HCT116 (cell line): ENCODE measurements around the gene WSCD1. TPM values are rescaled to one million over a fixed set of nuclear protein-coding genes. Genes with fewer than 3 reads are reported as not detected.

Source experiments
- ATAC-seq: fragments of 200-7000 bp; cut with Tn5 transposase; 2 replicates; pipeline ENCODE4 v1.9.1; 2020; ENCODE audit warnings: mild to moderate bottlenecking, moderate library complexity
- BruUV-seq: library from RNA; stranded (reverse); fragments of 400-500 nt; replicated peaks from 2 replicates; lab custom pipeline; 2021; lab: Mats Ljungman, UMichigan
- CTCF ChIA-PET: fragments of 300-600 bp; sonication (Branson Sonifier 250); formaldehyde crosslinking; loops from one replicate; lab custom pipeline; 2021; ENCODE audit warnings: antibody characterized with exemption; lab: Charles Lee
- POLR2A ChIA-PET: fragments of 300-600, 350-600 bp; sonication (Branson Sonifier 250); formaldehyde crosslinking; loops from one replicate; lab custom pipeline; 2021; ENCODE audit warnings: antibody characterized with exemption; lab: Charles Lee
- RAD21 ChIA-PET, 2 experiments: fragments of 300-600 bp; sonication (Branson Sonifier 250); formaldehyde crosslinking; loops; one replicate each; lab custom pipeline; 2023; ENCODE audit warnings: low total read pairs in 2 of 2; ENCODE audit not compliant: uncharacterized antibody in 2 of 2, unreplicated experiment in 2 of 2, low non-redundant PET in 1 of 2; lab: Charles Lee
- DNase-seq: peaks from one replicate; pipeline ENCODE4 v3.0.0-alpha.2; 2010; ENCODE audit warnings: low read depth, low spot score
- H2AFZ ChIP-seq: fragments of 200-600 bp; shearing (Covaris generic), sonication (generic); 2 replicates; pipeline ENCODE4 v1.6.1; 2017; ENCODE audit warnings: low read depth, mixed run types, mixed read lengths, antibody characterized with exemption, low read length; ENCODE audit not compliant: poor library complexity, severe bottlenecking
- H3K27ac ChIP-seq: 2 replicates; pipeline ENCODE4 v1.5.1; 2012; ENCODE audit warnings: low read depth, low read length
- H3K27me3 ChIP-seq: fragments of 200-600 bp; sonication (generic); 2 replicates; pipeline ENCODE4 v1.6.1; 2016; ENCODE audit warnings: mixed run types, low read length, mixed read lengths; ENCODE audit not compliant: insufficient read depth
- H3K36me3 ChIP-seq, 2 experiments: fragments of 200-500 bp in 1 of 2; fragments of 200-600 bp in 1 of 2; sonication (Bioruptor generic) in 1 of 2; sonication (generic) in 1 of 2; 2 replicates each; pipeline versions ENCODE4 v1.5.1 to v1.6.1; 2014 to 2016; ENCODE audit warnings: low read length in 2 of 2, inconsistent platforms in 1 of 2, mixed read lengths in 1 of 2, mixed run types in 1 of 2; ENCODE audit not compliant: insufficient read depth in 2 of 2, control insufficient read depth in 1 of 2
- H3K4me1 ChIP-seq, 2 experiments: fragments of 200-600 bp in 1 of 2; sonication (generic) in 1 of 2; 2 replicates each; pipeline versions ENCODE4 v1.5.1 to v1.6.1; 2012 to 2017; ENCODE audit warnings: low read length in 2 of 2, inconsistent platforms in 1 of 2, mild to moderate bottlenecking in 1 of 2, mixed read lengths in 1 of 2, mixed run types in 1 of 2, moderate library complexity in 1 of 2; ENCODE audit not compliant: insufficient read depth in 2 of 2, control insufficient read depth in 1 of 2
- H3K4me2 ChIP-seq: fragments of 200-600 bp; sonication (generic); 2 replicates; pipeline ENCODE4 v1.6.1; 2017; ENCODE audit warnings: mixed run types, low read length, mixed read lengths
- H3K4me3 ChIP-seq, 2 experiments: fragments of 200-600 bp in 1 of 2; sonication (generic) in 1 of 2; replicated peaks in 1 of 2; 2 replicates each; pipeline ENCODE4 v1.5.1; 2011 to 2016; ENCODE audit warnings: low read length in 2 of 2, control low read depth in 1 of 2, low read depth in 1 of 2, mild to moderate bottlenecking in 1 of 2, mixed read lengths in 1 of 2, mixed run types in 1 of 2
- H3K79me2 ChIP-seq: fragments of 200-600 bp; sonication (generic); 2 replicates; pipeline ENCODE4 v1.6.1; 2017; ENCODE audit warnings: mild to moderate bottlenecking, mixed run types, low read length, moderate library complexity, mixed read lengths; ENCODE audit not compliant: insufficient read depth
- H3K9ac ChIP-seq: fragments of 200-600 bp; sonication (generic); 2 replicates; pipeline ENCODE4 v1.6.1; 2016; ENCODE audit warnings: low read length, mixed read lengths
- H3K9me2 ChIP-seq: fragments of 200-600 bp; sonication (generic), shearing (Covaris generic); 2 replicates; pipeline ENCODE4 v1.6.1; 2017; ENCODE audit warnings: mixed run types, mild to moderate bottlenecking, moderate library complexity; ENCODE audit not compliant: insufficient read depth
- H3K9me3 ChIP-seq, 2 experiments: fragments of 200-500 bp in 1 of 2; fragments of 200-600 bp in 1 of 2; sonication (Bioruptor generic) in 1 of 2; sonication (generic) in 1 of 2; 2 replicates each; pipeline ENCODE4 v1.6.1; 2014 to 2017; ENCODE audit warnings: low read length in 2 of 2, mixed read lengths in 2 of 2, inconsistent platforms in 1 of 2, low read depth in 1 of 2, mild to moderate bottlenecking in 1 of 2, mixed run types in 1 of 2, moderate library complexity in 1 of 2; ENCODE audit not compliant: control insufficient read depth in 1 of 2, insufficient read depth in 1 of 2
- H4K20me1 ChIP-seq: fragments of 200-600 bp; sonication (generic), shearing (Covaris generic); 2 replicates; pipeline ENCODE4 v1.6.1; 2017; ENCODE audit warnings: mixed run types, mild to moderate bottlenecking, moderate library complexity; ENCODE audit not compliant: insufficient read depth
- CBX3 ChIP-seq: IDR thresholded peaks from 2 replicates; pipeline ENCODE4 v1.6.1; 2012; ENCODE audit warnings: low read depth
- CEBPB ChIP-seq: IDR thresholded peaks from 2 replicates; pipeline ENCODE4 v1.6.1; 2012; ENCODE audit warnings: low read depth
- CTCF ChIP-seq, 3 experiments: fragments of 200-600 bp in 1 of 3; sonication (generic) in 1 of 3; IDR thresholded peaks in 2 of 3; conservative IDR thresholded peaks in 1 of 3; 2 replicates each; pipeline ENCODE4 v1.5.1; 2012 to 2017; ENCODE audit warnings: low read depth in 2 of 3, low read length in 2 of 3, antibody characterized with exemption in 1 of 3, borderline replicate concordance in 1 of 3, control low read depth in 1 of 3, mild to moderate bottlenecking in 1 of 3, mixed read lengths in 1 of 3, mixed run types in 1 of 3, moderate library complexity in 1 of 3; ENCODE audit not compliant: insufficient read depth in 1 of 3
- EZH2 ChIP-seq: fragments of 200-600 bp; sonication (generic); IDR thresholded peaks from 2 replicates; pipeline ENCODE4 v1.6.1; 2017; ENCODE audit warnings: antibody characterized with exemption, mixed run types
- FOSL1 ChIP-seq: IDR thresholded peaks from 2 replicates; pipeline ENCODE4 v1.6.1; 2012; ENCODE audit warnings: low read depth
- JUND ChIP-seq: IDR thresholded peaks from 2 replicates; pipeline ENCODE4 v1.6.1; 2012
- REST ChIP-seq: IDR thresholded peaks from 2 replicates; pipeline ENCODE4 v1.6.1; 2012; ENCODE audit warnings: low read depth
- SP1 ChIP-seq: IDR thresholded peaks from 2 replicates; pipeline ENCODE4 v1.6.1; 2012; ENCODE audit warnings: low read depth
- SRF ChIP-seq: IDR thresholded peaks from 2 replicates; pipeline ENCODE4 v1.6.1; 2012; ENCODE audit warnings: low read depth
- TCF7L2 ChIP-seq: IDR thresholded peaks from 2 replicates; pipeline ENCODE4 v1.7.0; 2011; ENCODE audit warnings: borderline replicate concordance, inconsistent platforms; ENCODE audit not compliant: insufficient read depth, insufficient read length; ENCODE audit errors: extremely low read depth
- ZFX ChIP-seq: fragments of 450-650 bp; IDR thresholded peaks from 2 replicates; pipeline ENCODE4 v1.6.1; 2017
- intact Hi-C: fragments of 100-400 bp; cut with micrococcal nuclease; formaldehyde crosslinking; loops from 2 replicates; pipeline ENCODE4 v1.10.0; 2022
- total RNA-seq: library from RNA; stranded (reverse); gene quantifications from one replicate; pipeline ENCODE4 v1.2.1, GENCODE V29; 2021; ENCODE audit not compliant: unreplicated experiment
- TF ChIP-seq, protein P1 (sequence below): IDR thresholded peaks from 2 replicates; pipeline ENCODE4 v1.6.1; 2011; ENCODE audit warnings: mild to moderate bottlenecking, low read length, moderate library complexity; ENCODE audit not compliant: insufficient replicate concordance; ENCODE audit errors: extremely low read depth

Gene WSCD1
- total RNA-seq, 1 experiment from 2014 or later = 0.15 TPM

DNA sequence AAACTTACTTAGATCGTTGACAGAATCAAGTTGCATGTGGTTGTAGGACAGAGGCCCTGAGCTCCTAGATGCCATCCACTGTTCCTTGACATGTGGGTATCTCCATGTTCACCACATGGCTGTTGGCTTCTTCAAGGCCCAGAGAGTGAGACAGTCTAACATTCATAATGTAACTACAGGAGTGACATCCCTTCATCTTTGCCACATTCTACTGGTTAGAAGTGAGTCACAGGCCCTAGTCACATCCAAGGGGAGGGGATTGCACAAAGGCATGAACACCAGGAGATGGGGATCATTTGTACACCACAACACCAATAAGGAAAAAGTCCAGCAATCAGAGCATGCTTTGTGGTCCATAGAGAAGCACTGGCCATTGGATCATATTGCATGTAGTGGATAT lies 56.6 kb downstream of the WSCD1 start (continued):
- TF ChIP-seq REST (no peak), EZH2 (no peak), CEBPB (no peak), CTCF (IDR thresholded peaks at IDR 0.05 in 2 of 3, conservative IDR thresholded peaks at IDR 0.05 in 1 of 3; ENCODE audit: borderline replicate concordance in 1 of 3, insufficient read depth in 1 of 3, low read depth in 2 of 3, low read length in 2 of 3) (no peak)
- TF ChIP-seq, protein P1, sequence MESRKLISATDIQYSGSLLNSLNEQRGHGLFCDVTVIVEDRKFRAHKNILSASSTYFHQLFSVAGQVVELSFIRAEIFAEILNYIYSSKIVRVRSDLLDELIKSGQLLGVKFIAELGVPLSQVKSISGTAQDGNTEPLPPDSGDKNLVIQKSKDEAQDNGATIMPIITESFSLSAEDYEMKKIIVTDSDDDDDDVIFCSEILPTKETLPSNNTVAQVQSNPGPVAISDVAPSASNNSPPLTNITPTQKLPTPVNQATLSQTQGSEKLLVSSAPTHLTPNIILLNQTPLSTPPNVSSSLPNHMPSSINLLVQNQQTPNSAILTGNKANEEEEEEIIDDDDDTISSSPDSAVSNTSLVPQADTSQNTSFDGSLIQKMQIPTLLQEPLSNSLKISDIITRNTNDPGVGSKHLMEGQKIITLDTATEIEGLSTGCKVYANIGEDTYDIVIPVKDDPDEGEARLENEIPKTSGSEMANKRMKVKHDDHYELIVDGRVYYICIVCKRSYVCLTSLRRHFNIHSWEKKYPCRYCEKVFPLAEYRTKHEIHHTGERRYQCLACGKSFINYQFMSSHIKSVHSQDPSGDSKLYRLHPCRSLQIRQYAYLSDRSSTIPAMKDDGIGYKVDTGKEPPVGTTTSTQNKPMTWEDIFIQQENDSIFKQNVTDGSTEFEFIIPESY = no peak

DNA sequence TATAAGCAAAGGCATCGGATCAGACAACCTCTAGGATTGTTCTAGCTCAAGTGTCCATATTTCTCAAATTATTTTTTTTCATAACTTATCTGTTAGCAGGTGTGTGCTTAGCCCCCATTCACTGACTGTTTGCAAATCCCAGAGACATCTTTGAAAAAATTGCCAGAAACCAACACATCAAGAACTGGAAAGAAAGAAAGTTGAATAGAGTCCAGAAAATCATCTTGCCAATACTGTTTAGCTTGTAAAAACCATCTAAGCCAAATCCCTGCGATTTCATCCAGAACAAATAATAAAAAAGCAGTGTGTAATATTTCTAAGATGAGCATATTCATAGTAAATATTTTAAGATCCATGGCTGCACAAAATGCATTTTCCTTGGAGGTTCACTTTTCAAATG lies 64.5 kb downstream of the WSCD1 start:
- Histone ChIP-seq H3K9me2 (no peaks in the 10 kb centered on the region), H3K9ac (no peak overlapping the region), H3K9me3 (no peaks in the 10 kb centered on the region), H3K4me1 (no peaks in the 10 kb centered on the region), H3K27me3 (peaks cover 48% of the 10 kb centered on the region), H3K79me2 (no peaks in the 10 kb centered on the region), H3K36me3 (no peaks in the 10 kb centered on the region), H2AFZ (no peak overlapping the region), H4K20me1 (no peaks in the 10 kb centered on the region), H3K4me3 (no peak overlapping the region), H3K4me2 (no peak overlapping the region), H3K27ac (no peak overlapping the region)
- ATAC-seq = no peak
- ChIA-PET CTCF (no interaction called here), RAD21 (no interaction called here), POLR2A (no interaction called here)
- intact Hi-C loops = no loop called here
- no TSS peak for BruUV-seq
- TF ChIP-seq SP1 (no peak), SRF (no peak), ZFX (no peak), EZH2 (no peak), CTCF (IDR thresholded peaks at IDR 0.05 in 2 of 3, conservative IDR thresholded peaks at IDR 0.05 in 1 of 3; ENCODE audit: borderline replicate concordance in 1 of 3, insufficient read depth in 1 of 3, low read depth in 2 of 3, low read length in 2 of 3) (no peak), JUND (no peak), TCF7L2 (no peak), CBX3 (no peak), FOSL1 (no peak)
- no peak for DNase-seq
